Stimulated activated CD8-positive, alpha-beta memory T cell treated with anti-CD3 and anti-CD28 coated beads, Interleukin-2, amount 100 ng/mL, for 48 hours (primary cell): ENCODE results near the gene PARN.
"Not testable (repeated sequence)": the region's sequence is repeated elsewhere in the genome, so short reads cannot be mapped to it uniquely, and the experiment has no call there.

Experiments
- DNase-seq, 2 donors: peaks; one replicate each; pipeline ENCODE4 v3.0.0-alpha.2; 2020; ENCODE audit warnings: low read depth in 2 of 2

PARN gene

GRCh38 chr16:14632693-14633569 lies 2.9 kb upstream of the PARN start, which contains the start of gene BFAR:
Gene BFAR (plus strand): TSS chr16:14632951. CDS start chr16:14644347, 11,396 bp downstream.
- peak; percentile 99 for DNase-seq

GRCh38 chr16:14630620-14631330 lies 715 bp upstream of the PARN start:
- not testable (repeated sequence) for DNase-seq

GRCh38 chr16:14629612-14629918 lies 495 bp downstream of the PARN start:
- no peak for DNase-seq

- DNase-seq, result no peak
Measured at GRCh38 chr16:14628806-14629611, 1.1 kb downstream of the PARN start.

GRCh38 chr16:14627078-14627477 lies 3.0 kb downstream of the PARN start:
- DNase-seq, result no peak

- no peak for DNase-seq
Measured at GRCh38 chr16:14618566-14618965, 11.5 kb downstream of the PARN start.

- DNase-seq, result no peak
Measured at GRCh38 chr16:14616280-14616679, 13.8 kb downstream of the PARN start.

GRCh38 chr16:14613991-14614390 lies 16.1 kb downstream of the PARN start:
- no peak for DNase-seq

GRCh38 chr16:14611660-14612059 lies 18.4 kb downstream of the PARN start:
- DNase-seq, result no peak

- DNase-seq, result no peak
Measured at GRCh38 chr16:14609716-14610115, 20.3 kb downstream of the PARN start.

GRCh38 chr16:14608604-14609003 lies 21.5 kb downstream of the PARN start:
- DNase-seq, result no peak

GRCh38 chr16:14608111-14608566 lies 21.9 kb downstream of the PARN start:
- no peak for DNase-seq

- no peak for DNase-seq
Measured at GRCh38 chr16:14606102-14606501, 24.0 kb downstream of the PARN start.

- no peak for DNase-seq
Measured at GRCh38 chr16:14602443-14602963, 27.6 kb downstream of the PARN start.

GRCh38 chr16:14600164-14600563 lies 29.9 kb downstream of the PARN start:
- no peak for DNase-seq

- DNase-seq, result no peak
Measured at GRCh38 chr16:14586637-14587305, 43.3 kb downstream of the PARN start.

GRCh38 chr16:14585287-14585686 lies 44.8 kb downstream of the PARN start:
- DNase-seq, result no peak

GRCh38 chr16:14580926-14581325 lies 49.1 kb downstream of the PARN start:
- not testable (repeated sequence) for DNase-seq

GRCh38 chr16:14579266-14579665 lies 50.8 kb downstream of the PARN start:
- no peak for DNase-seq

- DNase-seq, result no peak
Measured at GRCh38 chr16:14576532-14576931, 53.5 kb downstream of the PARN start.

- DNase-seq, result no peak
Measured at GRCh38 chr16:14576069-14576468, 54.0 kb downstream of the PARN start.
